Measurements from ENCODE around the gene UBQLNL. TPM values are rescaled to one million over a fixed set of nuclear protein-coding genes. Genes with fewer than 3 reads are reported as not detected.

UBQLNL gene
- total RNA-seq, 1 experiment from 2014 or later, result not detected

DNA sequence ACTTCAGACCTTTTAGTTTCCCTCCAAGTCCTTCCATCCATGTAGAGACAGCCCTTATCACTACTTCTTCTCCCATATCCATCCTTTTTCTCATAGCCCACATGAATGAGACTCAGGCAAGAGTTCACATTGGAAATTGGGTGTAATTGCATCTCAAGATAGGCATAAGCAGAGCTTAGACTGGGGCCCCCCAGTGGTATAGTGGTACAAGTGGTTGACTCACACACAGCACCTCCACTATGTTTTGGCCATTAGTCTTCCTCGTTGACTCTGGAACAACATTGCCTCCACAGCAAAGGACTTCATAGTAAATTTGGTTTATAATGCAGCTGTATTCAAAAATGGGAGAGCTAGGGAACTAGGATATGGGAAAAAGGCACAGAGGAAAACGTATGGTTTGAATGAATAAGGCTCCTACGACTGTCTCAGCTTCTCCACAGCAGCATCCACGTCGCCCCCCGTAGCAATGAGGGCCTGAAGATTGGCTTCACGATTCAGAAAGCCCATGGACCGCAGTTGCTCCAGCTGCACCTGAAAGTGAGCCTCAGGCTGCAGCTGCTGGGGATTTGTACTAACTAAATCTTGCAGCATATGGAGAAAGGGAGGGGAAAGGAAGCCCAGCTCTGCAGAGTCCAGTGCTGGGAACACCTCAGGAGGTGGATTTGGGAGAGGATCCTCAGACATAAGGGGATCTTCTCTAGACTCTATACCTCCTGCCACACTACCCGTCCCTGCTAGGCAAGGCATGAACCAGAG is 9.1 kb downstream of the UBQLNL start:
- no peak overlapping the region for H3K4me2 ChIP-seq (ENCODE audit: insufficient read depth, insufficient read length, low read length)
- no peak overlapping the region for H2BK120ac ChIP-seq (ENCODE audit: low read depth, low read length, poor library complexity, severe bottlenecking)
- H2BK12ac ChIP-seq (ENCODE audit: insufficient read length, low read depth, low read length), result no peak overlapping the region
- Mint-ChIP-seq H3K36me3 (ENCODE audit: insufficient read depth in 1 of 3, low read depth in 3 of 3) (no peaks in the 10 kb centered on the region), H3K4me3 (no peak overlapping the region), H3K27me3 (ENCODE audit: low read depth) (no peaks in the 10 kb centered on the region), H3K27ac (no peak overlapping the region), H3K4me1 (no peaks in the 10 kb centered on the region), H3K9me3 (no peaks in the 10 kb centered on the region)
- H2BK15ac ChIP-seq (ENCODE audit: low read depth, low read length), result no peak overlapping the region
- WGBS (ENCODE audit: extremely low coverage, insufficient read length, low lambda C conversion rate), result no CpG with 5 or more reads among the region's 9 CpGs
- H3K23me2 ChIP-seq (ENCODE audit: insufficient read length, low read depth, low read length, poor library complexity, severe bottlenecking), result no peaks in the 10 kb centered on the region
- H3K27ac ChIP-seq (ENCODE audit: insufficient read length, low read depth, low read length), result no peak overlapping the region
- H3T11ph ChIP-seq (ENCODE audit: low read length), result no peak overlapping the region
- no peak overlapping the region for H3K9ac ChIP-seq (ENCODE audit: extremely low read depth, insufficient read length, low read length)
- H3K18ac ChIP-seq (ENCODE audit: insufficient read length, low read depth, low read length), result no peak overlapping the region
- no peaks in the 10 kb centered on the region for H3K79me1 ChIP-seq (ENCODE audit: insufficient read depth, low read depth, low read length, poor library complexity, severe bottlenecking)
- no peak overlapping the region for H3K23ac ChIP-seq (ENCODE audit: insufficient read length, low read depth, low read length)
- DNase-seq, result no peak
- H2BK20ac ChIP-seq (ENCODE audit: low read depth, low read length, poor library complexity, severe bottlenecking), result no peak overlapping the region
- H2BK5ac ChIP-seq (ENCODE audit: insufficient read length, low read length), result no peak overlapping the region
- no peaks in the 10 kb centered on the region for H4K20me1 ChIP-seq (ENCODE audit: control insufficient read depth, insufficient read depth, insufficient read length)
- H4K5ac ChIP-seq (ENCODE audit: insufficient read length, low read depth, low read length), result no peak overlapping the region
- H3K79me2 ChIP-seq (ENCODE audit: insufficient read depth, low read length), result no peaks in the 10 kb centered on the region
- H4K8ac ChIP-seq (replicated peaks; ENCODE audit: insufficient read length, low read depth, low read length), result no peak overlapping the region
- H3K14ac ChIP-seq (ENCODE audit: insufficient read depth, low read length), result no peak overlapping the region
- H3K56ac ChIP-seq (ENCODE audit: insufficient read length, low read depth, low read length), result no peak overlapping the region
- TF ChIP-seq, protein P1, sequence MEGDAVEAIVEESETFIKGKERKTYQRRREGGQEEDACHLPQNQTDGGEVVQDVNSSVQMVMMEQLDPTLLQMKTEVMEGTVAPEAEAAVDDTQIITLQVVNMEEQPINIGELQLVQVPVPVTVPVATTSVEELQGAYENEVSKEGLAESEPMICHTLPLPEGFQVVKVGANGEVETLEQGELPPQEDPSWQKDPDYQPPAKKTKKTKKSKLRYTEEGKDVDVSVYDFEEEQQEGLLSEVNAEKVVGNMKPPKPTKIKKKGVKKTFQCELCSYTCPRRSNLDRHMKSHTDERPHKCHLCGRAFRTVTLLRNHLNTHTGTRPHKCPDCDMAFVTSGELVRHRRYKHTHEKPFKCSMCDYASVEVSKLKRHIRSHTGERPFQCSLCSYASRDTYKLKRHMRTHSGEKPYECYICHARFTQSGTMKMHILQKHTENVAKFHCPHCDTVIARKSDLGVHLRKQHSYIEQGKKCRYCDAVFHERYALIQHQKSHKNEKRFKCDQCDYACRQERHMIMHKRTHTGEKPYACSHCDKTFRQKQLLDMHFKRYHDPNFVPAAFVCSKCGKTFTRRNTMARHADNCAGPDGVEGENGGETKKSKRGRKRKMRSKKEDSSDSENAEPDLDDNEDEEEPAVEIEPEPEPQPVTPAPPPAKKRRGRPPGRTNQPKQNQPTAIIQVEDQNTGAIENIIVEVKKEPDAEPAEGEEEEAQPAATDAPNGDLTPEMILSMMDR (conservative IDR thresholded peaks at IDR 0.05), result peak; percentile 27; the same call in 1 of the 3 replicates
- H3K9me3 ChIP-seq (ENCODE audit: control insufficient read depth, low read depth, low read length), result no peaks in the 10 kb centered on the region
- no peak overlapping the region for H3K4ac ChIP-seq (ENCODE audit: low read depth, low read length)
- no peaks in the 10 kb centered on the region for H3K27me3 ChIP-seq (ENCODE audit: insufficient read depth, low read length)
- H2AFZ ChIP-seq (ENCODE audit: low read length), result no peak overlapping the region
- H2AK5ac ChIP-seq (ENCODE audit: insufficient read length, low read length), result no peak overlapping the region
- no peaks in the 10 kb centered on the region for H3K4me1 ChIP-seq (ENCODE audit: insufficient read depth, low read length)
- H4K91ac ChIP-seq (ENCODE audit: insufficient read length, low read depth, low read length), result no peak overlapping the region
